Neural progenitor cell (in vitro differentiated cells): ENCODE data around the gene KCNMA1.

Experiments
- EZH2 ChIP-seq: fragments of 200-600 bp; sonication (generic); IDR thresholded peaks from 2 replicates; pipeline ENCODE4 v1.6.1; 2017; ENCODE audit warnings: antibody characterized with exemption, mild to moderate bottlenecking, moderate library complexity
- EZH2phosphoT487 ChIP-seq: fragments of 200-600 bp; sonication (generic); IDR thresholded peaks from 2 replicates; pipeline ENCODE4 v1.6.1; 2017; ENCODE audit warnings: antibody characterized with exemption
- TF ChIP-seq, protein P1 (sequence below): fragments of 200-600 bp; sonication (generic); IDR thresholded peaks from 2 replicates; pipeline ENCODE4 v1.5.1; 2017; ENCODE audit warnings: antibody characterized with exemption, mild to moderate bottlenecking

DNA sequence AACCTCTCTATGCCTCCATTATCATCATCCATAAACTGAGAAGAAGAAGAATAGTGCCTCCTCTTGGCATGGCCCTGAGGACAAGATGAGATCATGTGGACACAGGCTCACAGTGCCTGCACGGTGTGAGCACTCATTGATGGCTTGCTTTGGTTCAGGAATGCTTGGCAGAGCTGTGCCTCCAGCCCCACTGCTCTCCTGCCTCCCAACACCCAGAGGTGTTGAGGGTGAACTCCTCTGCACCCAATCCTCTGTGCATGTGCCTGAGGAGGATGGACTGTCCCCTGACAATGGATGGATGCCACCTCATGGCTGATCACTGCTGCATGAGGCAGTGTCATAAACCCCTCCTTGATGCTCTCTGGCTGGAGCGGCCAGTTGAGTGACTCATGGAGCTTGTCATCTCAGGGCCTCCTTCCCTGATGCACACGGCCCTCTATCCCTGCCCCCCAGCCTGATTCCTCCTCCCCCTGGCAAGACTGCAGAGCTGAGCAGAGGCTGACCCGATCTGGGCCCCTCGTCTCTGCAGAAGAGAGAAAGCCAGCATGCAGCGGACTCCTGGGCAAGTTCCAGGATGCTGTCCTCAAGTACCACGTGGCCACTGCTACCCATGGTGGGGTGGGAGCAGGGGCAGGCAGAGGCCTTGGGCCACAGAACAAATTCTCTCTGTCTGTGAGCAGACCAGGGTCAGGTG is 136.3 kb downstream of the KCNMA1 start:
- TF ChIP-seq, protein P1, sequence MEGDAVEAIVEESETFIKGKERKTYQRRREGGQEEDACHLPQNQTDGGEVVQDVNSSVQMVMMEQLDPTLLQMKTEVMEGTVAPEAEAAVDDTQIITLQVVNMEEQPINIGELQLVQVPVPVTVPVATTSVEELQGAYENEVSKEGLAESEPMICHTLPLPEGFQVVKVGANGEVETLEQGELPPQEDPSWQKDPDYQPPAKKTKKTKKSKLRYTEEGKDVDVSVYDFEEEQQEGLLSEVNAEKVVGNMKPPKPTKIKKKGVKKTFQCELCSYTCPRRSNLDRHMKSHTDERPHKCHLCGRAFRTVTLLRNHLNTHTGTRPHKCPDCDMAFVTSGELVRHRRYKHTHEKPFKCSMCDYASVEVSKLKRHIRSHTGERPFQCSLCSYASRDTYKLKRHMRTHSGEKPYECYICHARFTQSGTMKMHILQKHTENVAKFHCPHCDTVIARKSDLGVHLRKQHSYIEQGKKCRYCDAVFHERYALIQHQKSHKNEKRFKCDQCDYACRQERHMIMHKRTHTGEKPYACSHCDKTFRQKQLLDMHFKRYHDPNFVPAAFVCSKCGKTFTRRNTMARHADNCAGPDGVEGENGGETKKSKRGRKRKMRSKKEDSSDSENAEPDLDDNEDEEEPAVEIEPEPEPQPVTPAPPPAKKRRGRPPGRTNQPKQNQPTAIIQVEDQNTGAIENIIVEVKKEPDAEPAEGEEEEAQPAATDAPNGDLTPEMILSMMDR: no peak
- TF ChIP-seq EZH2 (no peak), EZH2phosphoT487 (no peak)
